Fibroblast of skin of right quadriceps (primary cell): ENCODE data around the gene LRRC52.
A peak's percentile ranks its signal among the peaks of the same experiment; 100 is the strongest.
"Not testable (repeated sequence)": the region's sequence is repeated elsewhere in the genome, so short reads cannot be mapped to it uniquely, and the experiment has no call there.

Source experiments
- DNase-seq: peaks from one replicate; pipeline ENCODE4 v3.0.0-alpha.2; 2013

The LRRC52 gene

GRCh38 chr1:165591391-165591790 lies 47.6 kb downstream of the LRRC52 start:
- DNase-seq: not testable (repeated sequence)

- DNase-seq: peak; percentile 71
Observed at GRCh38 chr1:165592945-165593823, 49.4 kb downstream of the LRRC52 start.

GRCh38 chr1:165595246-165595938 lies 51.6 kb downstream of the LRRC52 start:
- peak; percentile 92 for DNase-seq

- DNase-seq: peak; percentile 97
Observed at GRCh38 chr1:165597883-165598675, 54.3 kb downstream of the LRRC52 start.

- DNase-seq: no peak
Observed at GRCh38 chr1:165598676-165599059, 54.9 kb downstream of the LRRC52 start.

GRCh38 chr1:165600793-165601192 lies 57.0 kb downstream of the LRRC52 start:
- DNase-seq: no peak

- DNase-seq: no peak
Observed at GRCh38 chr1:165603810-165604209, 60.0 kb downstream of the LRRC52 start.

GRCh38 chr1:165605246-165605645 lies 61.4 kb downstream of the LRRC52 start:
- DNase-seq: no peak

- DNase-seq: not testable (repeated sequence)
Observed at GRCh38 chr1:165606676-165607075, 62.9 kb downstream of the LRRC52 start.

GRCh38 chr1:165610866-165611265 lies 67.1 kb downstream of the LRRC52 start:
- DNase-seq: no peak

- DNase-seq: no peak
Observed at GRCh38 chr1:165612062-165612461, 68.3 kb downstream of the LRRC52 start.
